GM18511 (cell line): Measurements from ENCODE around the gene ID2.

Source experiments
- ATAC-seq: cut with Tn5 transposase; IDR thresholded peaks from one replicate; pipeline ENCODE4 v1.9.1; 2021; ENCODE audit warnings: mild to moderate bottlenecking, moderate library complexity; ENCODE audit not compliant: unreplicated experiment

Gene ID2

GRCh38 chr2:8647462-8647857, 34.4 kb upstream of the ID2 start:
- no peak for ATAC-seq

GRCh38 chr2:8648441-8649213, 33.2 kb upstream of the ID2 start:
- ATAC-seq = no peak

- no peak for ATAC-seq
Observed at GRCh38 chr2:8649718-8650117, 32.1 kb upstream of the ID2 start.

- no peak for ATAC-seq
Observed at GRCh38 chr2:8650256-8650655, 31.6 kb upstream of the ID2 start.

DNA sequence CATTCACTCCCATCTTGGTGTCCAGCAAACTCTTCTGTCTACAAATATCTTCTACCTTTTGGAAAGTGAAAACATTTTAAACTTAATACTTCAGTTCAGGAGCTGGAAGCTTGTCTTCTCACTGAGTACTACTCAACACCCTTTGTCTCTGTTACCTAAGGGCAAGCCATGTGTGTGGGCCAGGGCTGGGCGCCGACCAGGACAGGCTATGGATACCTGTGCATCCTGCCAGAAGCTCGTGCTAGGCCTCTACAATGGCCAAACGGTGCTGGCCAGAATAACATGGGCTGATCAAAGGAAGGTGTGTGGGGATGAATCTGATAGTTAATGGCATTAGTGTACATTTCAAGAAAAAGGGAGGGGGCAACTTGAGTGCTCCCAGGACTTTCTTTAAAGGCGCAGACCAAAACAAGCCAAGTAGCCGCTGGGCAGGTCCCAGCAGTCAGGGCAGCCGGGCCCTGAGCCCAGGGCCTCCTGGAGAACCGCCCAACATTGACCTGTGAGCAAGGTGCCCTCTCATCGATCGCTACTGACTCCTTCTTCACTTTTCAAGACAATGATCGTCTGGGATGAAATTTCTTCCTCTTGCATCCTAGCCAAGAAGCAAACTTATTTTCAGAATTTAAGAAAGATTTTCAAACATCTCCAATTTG, 29.0 kb upstream of the ID2 start:
- no peak for ATAC-seq

- peak; percentile 54 for ATAC-seq
Observed at GRCh38 chr2:8653485-8653884, 28.4 kb upstream of the ID2 start.

DNA sequence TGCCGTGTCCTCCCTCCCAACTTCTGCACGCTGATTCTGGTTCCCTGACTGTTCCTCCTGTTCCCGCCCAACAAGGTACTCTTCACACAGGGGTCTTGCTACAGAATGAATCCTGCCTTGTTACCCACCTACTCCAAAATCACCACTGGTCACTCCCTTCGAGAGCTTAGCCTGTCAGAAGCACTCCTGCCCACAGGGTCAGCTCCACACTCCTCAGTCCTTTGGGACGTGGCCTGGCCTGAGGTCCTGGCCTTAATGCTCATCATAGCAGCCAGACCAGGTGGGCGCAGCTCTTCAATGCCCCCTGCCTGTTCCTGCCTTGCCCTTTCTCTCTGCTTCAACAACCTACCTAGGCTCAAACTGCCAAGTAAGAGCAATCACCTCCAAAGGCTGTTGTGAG, 27.8 kb upstream of the ID2 start:
- ATAC-seq = no peak

DNA sequence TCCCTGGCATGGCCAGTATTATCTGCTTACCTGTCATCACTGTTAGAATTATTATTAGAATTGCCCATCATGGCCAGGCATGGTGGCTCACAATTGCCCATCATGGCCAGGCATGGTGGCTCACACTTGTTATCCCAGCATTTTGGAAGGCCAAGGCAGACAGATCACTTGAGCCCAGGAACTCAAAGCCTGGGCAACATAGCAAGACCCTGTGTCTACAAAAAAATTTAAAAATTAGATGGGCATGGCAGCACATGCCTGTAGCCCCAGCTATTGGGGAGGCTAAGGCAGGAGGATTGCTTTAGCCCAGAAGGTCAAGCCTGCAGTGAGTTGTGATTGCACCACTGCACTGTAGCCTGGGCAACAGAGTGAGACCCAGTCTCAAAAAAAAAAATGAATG, 27.4 kb upstream of the ID2 start:
- no peak for ATAC-seq

DNA sequence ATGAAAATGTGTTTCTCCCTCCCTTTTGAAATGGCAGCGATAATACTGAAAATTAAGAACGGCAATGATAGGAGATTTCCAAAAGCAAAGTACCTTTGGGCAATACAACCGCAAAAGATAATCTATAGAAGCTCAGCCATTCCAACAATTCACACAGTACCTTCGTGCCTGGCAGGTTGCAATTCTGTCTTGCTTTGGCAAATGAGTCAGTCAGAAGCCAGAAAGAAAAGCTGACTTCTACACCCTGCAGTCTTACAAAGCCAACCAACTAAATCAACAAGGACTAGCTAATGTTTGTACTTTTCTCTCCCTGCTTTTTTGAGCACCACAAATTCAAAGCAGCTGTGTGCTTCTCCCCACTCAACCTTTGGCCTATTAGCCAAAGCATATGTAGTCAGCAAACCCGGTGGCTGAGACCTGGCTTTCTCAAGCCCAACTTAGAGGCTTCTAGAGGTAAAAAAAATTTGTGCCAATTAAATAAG, 25.7 kb upstream of the ID2 start:
- no peak for ATAC-seq

DNA sequence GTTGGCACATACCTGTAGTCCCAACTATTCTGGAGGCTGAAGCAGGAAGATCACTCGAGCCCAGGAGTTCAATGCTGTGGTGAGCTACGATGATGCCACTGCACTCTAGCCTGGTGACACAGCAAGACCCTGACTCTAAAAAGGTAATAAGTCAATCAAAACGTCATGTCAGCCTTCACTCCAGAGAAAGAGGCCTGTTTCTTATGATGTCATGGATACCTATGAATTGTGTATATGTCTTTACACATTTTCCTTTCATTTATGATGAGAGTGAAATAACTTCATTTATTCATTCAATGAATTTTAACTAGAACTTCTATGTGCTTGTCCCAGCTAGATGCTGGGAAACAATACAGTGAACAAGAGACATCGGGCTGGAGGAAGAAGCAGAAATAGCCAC, 25.0 kb upstream of the ID2 start:
- ATAC-seq = no peak

- ATAC-seq = peak; percentile 83
Observed at GRCh38 chr2:8657423-8658062, 24.3 kb upstream of the ID2 start.

DNA sequence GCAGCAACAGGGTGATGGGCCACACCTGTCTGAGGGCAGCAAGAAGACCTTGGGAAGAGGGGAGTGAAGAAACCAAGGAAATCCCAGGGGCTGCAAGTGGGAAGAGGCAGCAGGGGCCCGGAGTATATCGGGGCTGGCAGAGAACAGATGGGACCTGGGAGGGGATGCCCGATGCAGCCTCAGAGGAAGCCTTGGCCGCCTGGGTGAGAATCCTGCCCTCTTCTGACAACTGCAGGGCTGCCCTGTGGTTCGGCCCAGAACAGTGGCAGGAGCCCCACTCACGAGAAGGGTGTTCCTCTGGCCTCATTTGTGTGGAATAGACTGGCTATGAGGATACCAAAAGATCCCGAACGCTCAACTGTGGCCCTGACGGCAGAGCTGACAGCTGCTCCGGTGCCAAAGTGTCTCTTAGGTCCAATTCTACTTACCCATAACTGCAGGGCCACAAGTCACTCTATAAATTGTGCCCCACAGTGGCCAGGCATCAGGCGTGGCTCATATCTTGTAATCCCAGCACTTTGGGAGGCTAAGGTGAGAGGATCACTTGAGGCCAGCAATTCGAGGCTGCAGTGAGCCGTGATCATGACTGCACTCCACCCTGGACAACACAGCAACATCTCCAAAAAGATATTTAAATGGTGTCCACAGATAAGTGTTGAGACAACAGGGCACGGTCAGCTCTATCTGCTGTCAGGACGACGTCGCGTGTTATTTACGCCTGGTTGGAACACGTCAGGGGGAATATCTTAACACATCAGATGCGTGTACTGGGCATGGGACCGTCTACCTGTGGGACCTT, 23.6 kb upstream of the ID2 start:
- ATAC-seq = no peak

GRCh38 chr2:8659092-8659734, 22.6 kb upstream of the ID2 start:
- ATAC-seq = no peak

- no peak for ATAC-seq
Observed at GRCh38 chr2:8659735-8660492, 21.9 kb upstream of the ID2 start.

DNA sequence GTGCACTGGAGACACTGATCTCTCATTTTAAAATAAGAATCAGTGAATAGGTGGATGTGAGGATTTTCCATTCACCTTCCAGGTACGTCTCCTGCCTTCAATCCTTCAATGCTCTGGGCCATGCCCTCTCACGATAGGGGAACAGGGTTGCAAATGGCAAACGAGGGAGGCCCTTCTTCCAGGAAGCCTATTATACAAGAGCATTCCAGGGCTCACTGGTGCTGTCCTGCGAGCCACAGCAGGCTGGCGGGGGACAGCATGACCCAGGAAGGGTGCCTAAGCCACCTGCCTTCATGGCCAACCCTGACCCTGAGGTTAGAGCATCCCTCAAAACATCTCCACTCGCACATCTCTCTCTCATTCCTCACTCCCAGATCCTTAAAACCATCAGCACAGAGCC, 20.6 kb upstream of the ID2 start:
- no peak for ATAC-seq

GRCh38 chr2:8661736-8662135, 20.1 kb upstream of the ID2 start:
- no peak for ATAC-seq

DNA sequence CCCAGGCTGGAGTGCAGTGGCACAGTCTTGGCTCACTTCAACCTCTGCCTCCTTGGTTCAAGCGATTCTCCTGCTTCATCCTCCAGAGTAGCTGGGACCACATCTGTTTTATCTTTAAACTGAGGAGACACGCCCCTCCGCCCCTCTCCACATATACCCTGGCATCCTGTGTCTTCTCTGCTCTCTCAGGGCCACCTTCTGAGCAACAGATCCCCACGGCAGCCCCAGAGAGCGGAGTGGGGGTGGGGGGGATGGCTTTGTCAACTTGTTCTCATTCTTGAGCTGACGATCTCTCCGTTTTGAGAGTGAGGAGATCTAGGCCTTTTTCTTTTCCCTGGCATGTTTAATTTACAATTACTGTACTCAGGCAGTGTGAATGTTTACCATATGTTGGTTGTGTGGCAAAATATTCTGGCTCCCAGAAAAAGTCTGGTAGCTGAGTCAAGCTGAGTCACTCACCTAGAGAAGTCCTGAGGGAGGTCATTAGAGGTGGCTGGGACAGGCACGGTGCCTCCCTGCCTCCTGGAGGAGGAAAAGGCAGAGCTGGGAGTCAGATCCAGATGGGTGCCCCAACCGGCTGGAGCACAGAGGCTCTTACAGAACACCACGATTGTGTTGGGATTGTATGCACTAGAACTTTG, 19.5 kb upstream of the ID2 start:
- no peak for ATAC-seq

DNA sequence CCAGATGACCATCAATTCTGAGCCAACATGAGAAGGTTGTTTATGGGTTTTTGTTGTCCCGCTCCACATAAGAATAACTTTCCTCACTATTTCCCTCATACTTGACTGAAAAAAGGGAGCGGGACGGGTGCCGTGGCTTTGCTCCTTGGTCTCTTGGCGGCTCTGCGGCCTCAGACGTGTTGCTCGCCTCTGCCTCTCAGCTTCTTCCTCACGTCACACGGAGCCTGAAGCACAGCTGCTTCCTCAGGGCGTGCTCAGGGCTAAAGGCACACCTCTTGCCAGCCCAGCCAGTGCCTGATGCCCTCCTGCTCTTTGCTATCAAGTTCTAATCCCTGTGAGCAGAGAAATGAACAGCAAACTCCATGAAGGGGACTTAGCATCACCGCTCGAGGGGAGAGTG, 17.9 kb upstream of the ID2 start:
- no peak for ATAC-seq

DNA sequence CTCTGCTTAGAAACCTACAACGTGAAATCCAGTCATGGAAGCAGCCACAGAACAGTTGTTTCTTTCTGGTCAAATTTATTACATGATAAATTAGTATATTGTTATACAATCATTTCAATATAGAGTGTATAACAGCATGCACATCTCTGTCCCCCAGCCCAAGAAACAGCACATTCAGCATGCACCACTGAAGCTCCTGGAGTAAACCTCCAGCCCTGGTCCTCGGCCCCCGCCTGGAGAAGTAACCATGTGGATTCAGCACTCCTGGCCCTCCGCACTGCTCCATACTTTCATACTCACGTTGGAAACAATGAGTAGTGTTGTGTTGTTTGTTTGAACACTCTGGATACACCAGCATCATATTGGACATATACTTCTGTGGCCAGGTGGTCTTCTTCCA, 15.3 kb upstream of the ID2 start:
- ATAC-seq = no peak
